Activated T-helper 1 cell treated with Interleukin-2 at 50 U/mL for 16 hours (primary cell): Measurements from ENCODE around the gene GATA3.

ENCODE experiments used
- DNase-seq: peaks from one replicate; pipeline ENCODE4 v3.0.0-alpha.2; 2020; ENCODE audit warnings: low read depth

GATA3 gene

GRCh38 chr10:8051109-8051821 is 3.2 kb upstream of the GATA3 start:
- DNase-seq: no peak

- no peak for DNase-seq
These were observed 2.6 kb upstream of the GATA3 start for GRCh38 chr10:8051851-8052257.

- DNase-seq: no peak
These were observed 2.0 kb upstream of the GATA3 start for GRCh38 chr10:8052341-8052955.

GRCh38 chr10:8052956-8053445 is 1.5 kb upstream of the GATA3 start:
- no peak for DNase-seq

GRCh38 chr10:8053446-8054243 is 843 bp upstream of the GATA3 start:
- DNase-seq: peak; percentile 90

GRCh38 chr10:8054244-8054493 is 319 bp upstream of the GATA3 start:
- DNase-seq: no peak

GRCh38 chr10:8055420-8056349 is 1.2 kb downstream of the GATA3 start:
- DNase-seq: no peak

GRCh38 chr10:8056378-8056777 is 1.9 kb downstream of the GATA3 start:
- no peak for DNase-seq

- peak; percentile 41 for DNase-seq
These were observed 2.4 kb downstream of the GATA3 start for GRCh38 chr10:8056871-8057331.

- no peak for DNase-seq
These were observed 3.3 kb downstream of the GATA3 start for GRCh38 chr10:8057636-8058273.

- DNase-seq: no peak
These were observed 4.0 kb downstream of the GATA3 start for GRCh38 chr10:8058274-8059111.

- DNase-seq: no peak
These were observed 4.9 kb downstream of the GATA3 start for GRCh38 chr10:8059191-8059936.

GRCh38 chr10:8060010-8060703 is 5.7 kb downstream of the GATA3 start:
- DNase-seq: peak; percentile 43

GRCh38 chr10:8060704-8061121 is 6.2 kb downstream of the GATA3 start:
- DNase-seq: no peak

GRCh38 chr10:8061274-8062211 is 7.1 kb downstream of the GATA3 start:
- no peak for DNase-seq

GRCh38 chr10:8063128-8063908 is 8.8 kb downstream of the GATA3 start:
- no peak for DNase-seq

- no peak for DNase-seq
These were observed 9.4 kb downstream of the GATA3 start for GRCh38 chr10:8063935-8064334.
